ENCODE data around the gene PPP4R2. TPM values are rescaled to one million over a fixed set of nuclear protein-coding genes. Genes with fewer than 3 reads are reported as not detected.

The PPP4R2 gene
- total RNA-seq, 1 experiment from 2014 or later: 62.7 TPM

GRCh38 chr3:72949016-72949415, 47.6 kb upstream of the PPP4R2 start:
- CTCF ChIA-PET: no interaction called here
- no peak for DNase-seq
- no TSS peak for BruUV-seq (replicated peaks)
- H3K79me2 ChIP-seq (ENCODE audit: low read length): no peaks in the 10 kb centered on the region
- no peaks in the 10 kb centered on the region for H3F3A ChIP-seq (ENCODE audit: low read length, unreplicated experiment)
- POLR2A ChIA-PET (ENCODE audit: unreplicated experiment): no interaction called here
- peaks cover 10% of the 10 kb centered on the region for H3K4me1 ChIP-seq (ENCODE audit: insufficient read depth, low read length)
- H4K20me1 ChIP-seq (ENCODE audit: low read length): no peaks in the 10 kb centered on the region
- no peaks in the 10 kb centered on the region for H3K27me3 ChIP-seq (ENCODE audit: low read length)
- no peak for ATAC-seq
- no peaks in the 10 kb centered on the region for H3K36me3 ChIP-seq (ENCODE audit: low read depth, low read length)
- no peak overlapping the region for H3K9ac ChIP-seq (ENCODE audit: low read length)
- intact Hi-C loops (cut with micrococcal nuclease): no loop called here
- TF ChIP-seq CTCF (conservative IDR thresholded peaks at IDR 0.05; ENCODE audit: low read depth, low read length): no peak
- TF ChIP-seq EZH2phosphoT487 (IDR thresholded peaks at IDR 0.05; ENCODE audit: borderline replicate concordance, low read length): no peak
- no peak for TF ChIP-seq EZH2 (IDR thresholded peaks at IDR 0.05; ENCODE audit: low read length, unreplicated experiment)
- H3K9me2 ChIP-seq (replicated peaks; ENCODE audit: low read length): no peaks in the 10 kb centered on the region
- no peak overlapping the region for H3K27ac ChIP-seq (ENCODE audit: low read length)
- H3K9me3 ChIP-seq (ENCODE audit: low read length): no peaks in the 10 kb centered on the region
- H3K4me2 ChIP-seq (ENCODE audit: low read length): no peak overlapping the region
- no peak overlapping the region for H2AFZ ChIP-seq (ENCODE audit: low read length)
- no peak overlapping the region for H3K4me3 ChIP-seq (ENCODE audit: low read length)

GRCh38 chr3:72950372-72950771, 46.2 kb upstream of the PPP4R2 start:
- intact Hi-C loops (cut with micrococcal nuclease): no loop called here
- BruUV-seq (replicated peaks): no TSS peak
- Histone ChIP-seq H3K79me2 (ENCODE audit: low read length) (no peaks in the 10 kb centered on the region), H3K36me3 (ENCODE audit: low read depth, low read length) (no peaks in the 10 kb centered on the region), H2AFZ (ENCODE audit: low read length) (no peak overlapping the region), H3K27ac (ENCODE audit: low read length) (no peak overlapping the region), H4K20me1 (ENCODE audit: low read length) (no peaks in the 10 kb centered on the region), H3K4me1 (ENCODE audit: insufficient read depth, low read length) (peaks cover 10% of the 10 kb centered on the region), H3K27me3 (ENCODE audit: low read length) (no peaks in the 10 kb centered on the region), H3K4me2 (ENCODE audit: low read length) (no peak overlapping the region), H3K9me3 (ENCODE audit: low read length) (no peaks in the 10 kb centered on the region), H3K4me3 (ENCODE audit: low read length) (no peak overlapping the region), H3K9me2 (replicated peaks; ENCODE audit: low read length) (no peaks in the 10 kb centered on the region), H3K9ac (ENCODE audit: low read length) (no peak overlapping the region), H3F3A (ENCODE audit: low read length, unreplicated experiment) (no peaks in the 10 kb centered on the region)
- ChIA-PET POLR2A (ENCODE audit: unreplicated experiment) (no interaction called here), CTCF (no interaction called here)
- no peak for TF ChIP-seq EZH2 (IDR thresholded peaks at IDR 0.05; ENCODE audit: low read length, unreplicated experiment)
- TF ChIP-seq EZH2phosphoT487 (IDR thresholded peaks at IDR 0.05; ENCODE audit: borderline replicate concordance, low read length): no peak
- no peak for TF ChIP-seq CTCF (conservative IDR thresholded peaks at IDR 0.05; ENCODE audit: low read depth, low read length)
- ATAC-seq: no peak
- no peak for DNase-seq

- Histone ChIP-seq H3K27me3 (ENCODE audit: low read length) (no peaks in the 10 kb centered on the region), H3K4me1 (ENCODE audit: insufficient read depth, low read length) (peaks cover 7% of the 10 kb centered on the region), H3K36me3 (ENCODE audit: low read depth, low read length) (no peaks in the 10 kb centered on the region), H3K9me2 (replicated peaks; ENCODE audit: low read length) (no peaks in the 10 kb centered on the region), H3K4me3 (ENCODE audit: low read length) (no peak overlapping the region), H3F3A (ENCODE audit: low read length, unreplicated experiment) (no peaks in the 10 kb centered on the region), H3K27ac (ENCODE audit: low read length) (no peak overlapping the region), H3K4me2 (ENCODE audit: low read length) (no peak overlapping the region), H2AFZ (ENCODE audit: low read length) (no peak overlapping the region), H3K9me3 (ENCODE audit: low read length) (no peaks in the 10 kb centered on the region), H3K79me2 (ENCODE audit: low read length) (no peaks in the 10 kb centered on the region), H3K9ac (ENCODE audit: low read length) (no peak overlapping the region), H4K20me1 (ENCODE audit: low read length) (no peaks in the 10 kb centered on the region)
- intact Hi-C loops (cut with micrococcal nuclease): no loop called here
- no peak for ATAC-seq
- no TSS peak for BruUV-seq (replicated peaks)
- CTCF ChIA-PET: no interaction called here
- POLR2A ChIA-PET (ENCODE audit: unreplicated experiment): no interaction called here
- TF ChIP-seq EZH2phosphoT487 (IDR thresholded peaks at IDR 0.05; ENCODE audit: borderline replicate concordance, low read length) (no peak), EZH2 (IDR thresholded peaks at IDR 0.05; ENCODE audit: low read length, unreplicated experiment) (no peak), CTCF (conservative IDR thresholded peaks at IDR 0.05; ENCODE audit: low read depth, low read length) (no peak)
- no peak for DNase-seq
Observed at GRCh38 chr3:72950801-72951200, 45.8 kb upstream of the PPP4R2 start.

All from PC-3 (cell line).